NCI-H2196 treated with DMSO at 0.1 percent for 48 hours (cell line): ENCODE measurements around the gene ABO.
"Not testable (repeated sequence)": the region's sequence is repeated elsewhere in the genome, so short reads cannot be mapped to it uniquely, and the experiment has no call there.

Experiments
- DNase-seq: peaks from one replicate; lab custom pipeline; 2025; ENCODE audit not compliant: unreplicated experiment; lab: John Stamatoyannopoulos, UW

The ABO gene

DNA sequence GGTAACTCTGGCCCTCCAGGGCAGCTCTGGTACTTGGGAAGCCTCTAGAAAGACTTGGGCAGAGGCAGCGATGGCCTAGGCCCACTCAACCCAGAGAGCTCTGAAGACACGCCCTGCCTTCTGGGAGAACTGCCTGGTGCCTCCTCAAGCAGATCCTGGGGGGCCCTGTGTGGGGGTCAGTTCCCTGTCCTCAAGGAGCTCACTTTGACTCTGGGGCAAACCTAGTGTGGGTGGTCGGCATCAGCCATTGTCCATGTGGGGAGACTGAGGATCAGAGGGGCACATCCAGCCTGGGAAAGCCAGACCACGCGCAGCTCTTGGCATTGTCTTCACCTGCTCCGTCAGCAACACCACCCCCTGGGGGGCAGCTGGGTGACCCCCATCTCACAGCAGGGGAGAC lies 28.0 kb downstream of the ABO start:
- DNase-seq, result no peak

DNA sequence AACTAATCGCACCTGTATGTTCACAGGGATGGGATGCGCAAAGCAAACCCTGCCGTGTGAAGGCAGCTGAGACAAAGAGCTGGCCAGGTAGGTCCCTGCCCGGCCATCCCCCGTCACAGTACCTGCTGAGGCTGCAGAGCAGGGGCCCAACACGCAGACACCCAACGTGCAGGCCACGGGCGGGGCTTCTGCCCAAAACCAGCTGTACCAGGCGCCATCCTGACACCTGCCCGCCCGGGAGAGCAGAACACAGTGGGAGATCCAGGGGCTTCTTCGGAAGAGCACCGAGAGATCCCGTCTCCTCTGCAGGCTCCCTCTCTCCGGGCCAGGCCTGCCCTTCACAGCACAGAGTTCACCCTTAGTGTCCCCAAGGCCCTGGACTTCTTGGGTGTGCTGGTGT lies 28.4 kb downstream of the ABO start:
- no peak for DNase-seq

DNA sequence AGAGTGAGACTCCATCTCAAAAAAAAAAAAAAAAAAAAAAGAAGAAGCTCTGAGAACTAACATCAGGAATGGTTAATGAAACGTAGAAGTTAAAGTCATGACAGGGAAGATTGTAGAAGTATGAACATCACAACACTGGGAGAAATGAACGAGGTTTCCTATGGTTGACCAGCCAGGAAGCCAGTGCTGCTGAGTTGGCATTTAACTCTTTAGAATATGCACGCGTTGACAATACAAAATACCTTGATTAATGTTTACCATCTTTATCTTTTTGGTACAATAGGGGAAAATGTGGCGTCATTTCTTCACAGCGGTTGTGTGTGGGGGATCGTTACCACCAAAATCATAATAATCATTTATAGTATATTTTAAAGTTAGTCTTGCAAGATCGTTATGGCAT lies 32.0 kb downstream of the ABO start:
- no peak for DNase-seq

DNA sequence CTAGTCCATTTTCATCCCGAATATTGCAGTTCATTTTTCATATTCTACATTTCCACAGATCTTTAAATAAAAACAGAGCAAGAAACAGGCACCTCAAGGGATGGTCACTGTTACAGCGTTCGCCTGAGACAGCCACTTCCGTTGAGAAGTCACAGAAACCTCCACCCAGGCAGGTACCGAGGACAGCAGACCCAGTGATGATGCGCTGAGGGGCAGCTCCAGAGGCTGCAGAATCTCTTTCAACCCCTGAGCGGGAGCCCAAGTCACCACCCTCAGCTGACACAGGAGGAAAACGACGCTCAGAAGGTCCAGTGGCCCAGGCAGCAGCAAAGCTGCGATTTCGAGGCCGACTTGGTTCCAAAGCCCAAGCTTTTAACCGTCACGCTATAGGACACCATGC lies 32.8 kb downstream of the ABO start:
- no peak for DNase-seq

DNA sequence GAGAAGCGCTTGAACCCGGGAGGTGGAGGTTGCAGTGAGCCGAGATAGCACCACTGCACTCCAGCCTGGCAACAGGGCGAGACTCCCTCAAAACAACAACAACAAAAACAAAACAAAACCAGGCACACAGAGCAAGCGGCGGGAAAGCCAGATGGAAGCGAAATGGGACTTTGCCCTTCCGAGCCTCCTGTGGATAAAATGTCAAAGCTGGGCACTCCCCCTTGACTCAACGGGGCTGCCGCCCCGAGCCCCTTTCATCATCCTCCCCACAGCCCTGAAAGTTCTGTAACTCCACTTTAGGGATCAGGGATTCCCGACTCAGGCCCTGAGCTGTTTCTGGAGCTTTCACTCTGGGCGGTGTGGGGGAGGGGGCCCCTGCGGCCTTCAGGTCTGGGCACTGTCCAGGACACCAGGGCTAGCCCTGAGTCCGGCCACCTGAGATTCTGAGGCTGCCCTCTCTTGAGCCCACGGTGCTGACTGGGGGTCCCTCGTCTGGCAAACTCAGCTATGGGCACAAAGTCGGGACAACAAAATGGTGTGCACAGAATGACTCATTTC lies 35.4 kb downstream of the ABO start:
- DNase-seq, result no peak

DNA sequence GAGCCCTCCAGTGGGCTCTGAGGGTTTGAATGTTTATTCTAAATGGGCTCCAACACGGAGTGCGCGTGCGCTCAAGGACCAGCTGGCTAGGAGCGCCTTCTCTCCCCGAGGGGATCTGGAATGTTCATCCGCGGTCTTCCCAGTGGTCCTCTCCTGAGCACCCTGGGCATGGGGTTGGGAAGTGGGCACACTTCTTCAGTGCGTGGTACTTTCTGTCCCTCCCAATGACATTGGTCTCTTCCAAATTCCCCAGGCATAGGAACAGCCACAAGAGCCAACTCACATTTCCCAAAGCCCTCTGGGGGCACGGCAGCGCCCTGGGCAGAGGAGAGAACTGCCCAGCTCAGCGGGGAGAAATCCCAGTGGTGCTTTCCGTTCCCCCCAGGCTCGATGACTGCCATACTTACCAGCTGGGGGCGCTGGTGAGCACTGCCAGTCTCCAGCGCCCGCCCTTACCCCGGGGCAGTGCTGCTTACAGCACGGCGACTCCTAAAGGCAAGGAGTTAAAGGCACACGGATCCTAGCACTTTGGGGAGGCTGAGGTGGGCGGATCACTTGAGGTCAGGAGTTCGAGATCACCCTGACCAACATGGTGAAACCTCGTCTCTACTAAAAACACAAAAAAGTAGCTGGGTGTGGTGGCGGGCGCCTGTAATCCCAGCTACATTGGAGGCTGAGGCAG lies 36.0 kb downstream of the ABO start:
- no peak for DNase-seq

DNA sequence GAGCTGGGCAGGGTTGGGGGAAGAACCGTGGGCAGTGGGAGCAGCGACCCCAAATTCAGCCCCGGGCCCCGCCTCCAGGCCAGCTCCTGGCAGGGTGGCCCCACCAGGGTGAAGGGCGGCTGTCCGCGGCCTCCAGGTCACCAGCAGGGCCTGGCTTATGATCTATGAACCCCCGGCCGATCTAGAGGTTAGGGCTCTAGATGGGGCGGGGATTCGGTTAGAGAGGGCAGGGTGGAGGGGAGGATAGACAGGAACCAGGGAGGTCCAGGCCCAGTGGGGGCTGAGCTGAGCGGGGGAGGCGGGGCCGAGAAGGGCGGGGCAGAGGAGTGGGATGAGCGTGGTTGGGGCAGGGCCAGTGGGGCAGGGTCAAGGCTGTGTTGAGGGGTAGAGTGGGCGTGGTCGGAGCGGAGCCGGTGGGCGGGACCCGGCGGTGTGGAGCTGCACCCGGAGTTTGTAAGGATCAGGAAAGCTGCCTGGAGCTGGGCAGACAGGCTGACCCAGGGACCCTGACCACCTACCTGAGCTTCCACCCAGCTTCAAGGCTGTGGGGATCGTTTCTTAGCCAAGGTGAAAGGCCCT lies 36.6 kb downstream of the ABO start:
- DNase-seq, result no peak

DNA sequence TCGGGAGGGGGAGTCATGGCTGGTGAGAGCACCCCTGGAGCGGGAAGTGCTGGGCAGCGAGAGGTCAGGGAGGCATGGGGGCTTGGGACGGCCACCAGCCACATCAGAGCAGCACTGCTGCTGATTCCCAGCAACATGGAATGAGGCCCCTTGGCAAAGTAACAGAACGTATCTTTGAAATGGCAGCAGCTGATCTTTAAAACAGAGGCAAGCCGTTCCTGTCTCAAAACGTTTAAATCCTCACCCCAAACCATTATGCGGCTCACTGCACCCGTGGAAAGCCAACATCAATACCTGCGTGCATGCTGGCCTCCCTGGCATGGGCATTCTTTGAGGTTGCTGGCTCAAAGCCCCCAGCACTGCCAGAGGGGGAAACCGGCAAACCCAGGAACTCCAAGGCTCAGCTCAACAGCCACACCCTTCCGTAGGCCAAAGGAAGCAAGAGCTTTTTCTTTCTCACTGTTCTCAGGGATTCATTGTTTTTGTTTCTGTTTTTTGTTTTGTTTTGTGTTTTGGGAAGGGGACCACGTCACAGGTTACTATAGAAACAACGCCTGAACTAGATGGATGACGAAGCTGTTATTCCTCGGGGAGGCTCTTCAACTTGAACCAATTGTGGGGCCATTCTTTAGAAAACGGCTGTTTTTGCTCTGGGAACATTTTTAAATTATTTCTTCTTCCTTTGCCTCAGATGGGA lies 37.8 kb downstream of the ABO start:
- no peak for DNase-seq

DNA sequence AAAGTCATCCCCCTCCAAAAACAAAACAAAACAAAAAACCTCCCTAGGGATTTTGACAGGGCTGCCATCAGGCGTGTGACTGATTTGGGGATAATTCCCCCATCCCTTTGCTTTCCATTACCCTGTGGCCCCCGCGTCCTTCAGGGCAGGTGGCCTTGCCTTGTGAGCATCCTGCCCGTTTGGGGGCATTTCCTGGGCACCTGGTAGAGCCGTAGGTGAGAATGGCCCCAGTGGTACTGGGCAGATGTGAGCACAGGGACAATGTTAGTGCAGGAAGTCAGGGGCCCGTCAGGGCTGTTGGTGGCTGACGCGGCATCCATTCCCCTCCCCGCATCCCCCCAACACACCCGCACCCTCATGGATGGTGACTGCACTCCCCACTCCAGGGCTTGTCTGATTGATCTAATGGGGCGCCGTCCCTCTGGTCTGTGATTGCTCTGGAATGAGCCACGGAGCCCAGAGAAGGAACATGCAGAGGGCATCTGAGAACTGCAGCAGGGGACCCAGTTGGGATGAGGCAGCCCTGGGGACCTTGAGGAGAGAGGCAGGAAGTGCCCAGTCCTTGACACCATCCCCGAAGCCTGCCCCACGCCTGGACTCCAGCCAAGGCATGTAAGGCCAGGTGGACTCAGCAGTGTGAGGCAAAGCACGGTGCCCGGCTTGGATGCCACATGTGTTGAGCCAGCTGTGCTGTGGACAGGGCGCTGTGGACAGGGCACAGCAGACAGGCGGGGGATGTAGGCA lies 38.5 kb downstream of the ABO start:
- DNase-seq, result not testable (repeated sequence)

DNA sequence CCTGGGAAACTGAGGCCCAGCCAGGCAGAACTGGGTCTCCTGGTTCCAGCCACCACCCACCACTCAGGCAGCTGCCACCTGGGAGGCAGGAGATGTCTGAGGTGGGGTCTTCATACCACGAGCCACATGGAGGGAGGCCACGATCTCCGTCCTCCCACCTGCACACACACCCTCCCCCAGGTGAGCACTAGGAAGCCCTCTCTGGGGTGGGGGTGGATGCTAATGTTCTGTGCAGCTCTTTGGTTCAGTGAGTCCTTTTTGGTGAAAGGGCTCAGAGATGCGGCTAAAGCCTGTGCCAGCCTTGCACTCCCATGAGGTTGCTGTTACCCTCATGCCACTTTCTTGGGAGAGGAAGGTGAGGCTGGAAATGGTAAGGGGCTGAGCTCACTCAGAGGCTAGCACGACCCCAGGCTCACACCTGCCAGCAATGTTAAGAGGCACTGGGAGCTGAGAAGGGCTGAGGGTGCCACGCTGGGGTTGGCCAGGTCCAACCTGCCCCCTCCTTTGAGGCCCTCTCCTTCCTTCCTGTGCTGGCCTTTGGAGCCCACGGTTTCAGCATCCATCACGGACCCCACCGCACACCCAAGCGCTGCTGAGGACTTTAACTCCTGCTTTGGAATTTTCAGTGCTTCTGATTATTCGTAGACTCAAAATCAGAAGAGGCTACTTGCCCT lies 39.3 kb downstream of the ABO start:
- no peak for DNase-seq

DNA sequence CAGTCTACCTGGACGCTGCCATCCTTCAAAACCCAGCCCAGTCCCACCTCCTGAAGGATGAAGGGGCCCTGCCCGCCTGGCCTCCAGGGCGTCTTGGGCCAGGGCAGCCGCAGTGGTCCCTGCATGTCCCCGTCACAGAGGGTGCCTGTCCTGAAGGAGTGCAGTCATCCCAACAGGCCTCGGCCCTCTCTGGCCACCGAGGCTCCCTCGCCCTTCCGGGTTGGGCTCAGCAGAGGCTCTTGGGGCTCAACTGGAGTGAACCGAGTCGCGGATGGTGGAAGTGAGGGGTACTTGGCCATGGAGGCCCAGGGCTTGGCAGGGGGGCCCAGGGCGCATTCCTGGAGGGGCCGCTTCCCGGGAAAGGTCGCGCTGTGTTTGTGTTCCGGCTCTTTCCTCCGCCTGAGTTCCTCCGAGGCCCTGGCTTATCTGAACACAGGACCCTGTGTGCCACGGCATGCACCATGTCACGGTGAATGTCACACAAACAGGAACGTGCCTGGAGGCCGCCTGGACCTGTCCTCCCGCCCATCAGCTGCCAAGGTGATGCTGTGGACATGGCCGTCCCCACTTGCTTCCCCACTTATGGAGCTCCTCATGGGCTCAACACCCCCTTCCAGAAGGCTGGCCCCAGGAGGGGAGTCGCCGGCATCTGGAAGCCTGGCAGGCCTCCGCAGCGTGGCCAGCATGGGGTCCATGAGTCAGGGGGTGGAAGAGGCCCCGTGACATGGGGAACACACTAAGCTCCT lies 40.3 kb downstream of the ABO start:
- no peak for DNase-seq

DNA sequence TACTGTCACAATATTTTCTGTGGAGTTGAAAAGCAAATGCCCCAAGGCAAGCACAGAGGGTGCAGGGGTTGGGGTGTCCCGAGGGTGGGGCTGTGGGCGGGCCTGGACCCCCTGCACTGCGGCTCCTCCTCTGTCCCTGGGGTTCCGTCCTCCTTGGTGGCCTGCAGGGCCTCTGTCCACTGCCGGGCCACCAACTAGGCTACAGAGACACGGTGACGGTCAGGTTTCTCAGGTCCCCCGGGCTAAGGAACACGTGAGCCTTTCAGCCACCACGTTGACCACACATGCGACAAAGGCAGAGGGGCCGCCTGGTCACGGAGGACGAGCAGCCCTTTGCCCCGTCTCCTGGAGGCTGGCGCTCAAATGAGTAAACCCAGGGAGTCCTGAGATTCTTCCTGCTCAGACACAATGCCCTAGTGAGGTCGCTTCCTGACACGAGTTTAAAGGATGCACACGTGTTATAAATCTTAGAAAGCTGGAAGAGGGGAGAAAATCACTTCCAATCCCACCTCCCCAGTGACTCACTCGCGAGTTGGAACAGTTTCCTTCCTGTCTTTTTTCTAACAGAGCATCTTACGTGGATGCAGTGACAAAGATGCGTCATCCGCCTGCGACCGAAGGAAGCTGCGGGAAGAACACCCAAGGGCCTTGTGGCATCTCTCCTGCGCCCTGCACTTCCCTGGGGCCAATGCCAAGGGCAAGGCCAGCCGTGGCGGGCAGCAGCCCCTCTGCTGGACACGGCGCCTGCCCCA lies 41.1 kb downstream of the ABO start:
- DNase-seq, result no peak

DNA sequence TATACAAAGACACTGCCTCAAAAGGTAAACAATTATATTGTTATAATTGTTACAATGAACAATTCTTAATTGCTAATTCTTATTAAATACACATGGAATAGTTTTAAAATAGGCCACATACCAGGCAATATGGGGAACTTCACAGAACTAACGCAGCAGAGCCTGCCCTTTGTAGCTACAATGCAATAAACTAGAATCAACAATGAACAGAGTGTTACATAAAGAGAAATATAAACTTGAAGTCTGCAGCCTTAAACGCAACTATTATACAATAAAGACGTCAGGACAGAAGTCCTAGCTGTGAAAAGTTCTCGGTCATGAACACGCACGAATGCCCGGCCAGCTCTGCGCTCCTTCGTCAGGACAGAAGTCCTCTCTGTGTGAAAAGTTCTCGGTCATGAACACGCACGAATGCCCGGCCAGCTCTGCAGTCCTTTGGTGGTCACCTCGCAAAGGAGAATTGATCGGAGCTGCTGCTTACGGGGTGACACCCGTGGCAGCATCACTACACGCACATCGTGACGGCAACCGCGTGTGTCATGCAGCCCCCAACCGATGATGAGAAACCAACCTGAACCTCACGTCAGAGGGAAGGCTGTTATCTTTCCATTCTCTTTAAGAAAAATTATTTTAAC lies 43.0 kb downstream of the ABO start:
- not testable (repeated sequence) for DNase-seq

DNA sequence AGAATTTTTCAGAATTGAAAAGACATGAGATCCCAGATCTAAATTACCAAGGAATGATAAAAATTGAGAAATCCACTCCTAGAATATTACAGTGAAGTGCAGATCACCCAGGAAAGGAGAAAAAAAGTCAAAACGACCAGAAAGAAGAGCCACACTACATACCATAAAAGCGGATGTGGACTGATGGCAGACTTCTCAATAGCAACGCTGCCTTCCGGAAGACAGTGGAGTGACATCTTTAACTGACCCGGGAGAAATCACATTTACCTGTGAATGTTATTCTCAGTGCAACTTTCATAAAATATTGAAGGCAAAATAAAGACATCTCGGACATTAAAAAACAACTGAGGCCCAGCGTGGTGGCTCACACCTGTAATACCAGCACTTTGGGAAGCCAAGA lies 44.5 kb downstream of the ABO start:
- not testable (repeated sequence) for DNase-seq

DNA sequence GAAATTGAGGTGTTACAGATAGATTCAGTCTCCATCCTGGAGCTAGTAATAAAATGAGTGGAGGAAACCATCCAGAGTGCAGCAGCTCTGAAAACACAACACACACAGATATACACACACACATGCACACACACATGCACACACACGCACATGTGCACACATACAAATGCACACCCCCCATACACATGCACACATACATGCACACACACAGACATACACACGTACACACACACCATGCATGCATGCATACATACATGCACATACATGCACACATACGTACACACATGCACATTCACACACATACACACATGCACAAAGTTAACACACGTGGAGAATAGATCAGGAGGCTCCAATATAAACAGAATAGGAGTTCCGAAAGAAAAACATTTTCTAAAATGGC lies 44.9 kb downstream of the ABO start:
- no peak for DNase-seq

DNA sequence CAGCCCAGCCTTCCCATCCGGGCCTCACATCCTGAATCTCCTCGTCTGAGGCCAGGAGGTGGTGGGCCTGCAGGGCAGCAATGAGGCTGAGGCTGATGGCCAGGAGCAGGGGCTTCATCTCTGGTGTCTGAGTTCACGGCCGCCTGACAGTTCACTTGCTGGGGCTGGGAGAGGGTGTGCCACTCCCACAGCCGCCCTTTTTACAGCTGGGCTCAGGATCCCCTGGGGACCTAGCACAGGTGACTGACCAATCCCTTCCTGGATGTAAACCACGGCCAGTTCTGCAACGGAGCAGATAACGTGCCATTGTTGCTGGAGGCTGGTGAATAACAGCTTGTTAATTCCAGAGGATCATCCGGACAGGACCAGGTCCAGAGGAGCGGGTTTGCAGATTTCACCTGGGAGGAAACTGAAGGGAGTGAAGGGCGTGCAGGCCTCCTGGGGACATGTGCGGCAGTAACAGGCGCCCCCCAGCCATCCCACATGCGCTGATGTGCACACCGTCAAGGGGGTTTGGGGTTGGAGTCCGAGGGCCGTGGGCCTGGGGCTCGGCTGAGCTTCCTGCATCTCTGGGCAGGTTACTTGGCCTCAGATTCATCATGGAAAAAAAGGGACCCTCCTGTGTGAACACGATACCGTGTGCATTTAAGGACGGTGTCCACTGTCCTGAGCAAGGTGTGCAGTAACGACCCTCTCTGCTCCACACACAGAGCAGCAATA lies 46.4 kb downstream of the ABO start:
- DNase-seq, result not testable (repeated sequence)

DNA sequence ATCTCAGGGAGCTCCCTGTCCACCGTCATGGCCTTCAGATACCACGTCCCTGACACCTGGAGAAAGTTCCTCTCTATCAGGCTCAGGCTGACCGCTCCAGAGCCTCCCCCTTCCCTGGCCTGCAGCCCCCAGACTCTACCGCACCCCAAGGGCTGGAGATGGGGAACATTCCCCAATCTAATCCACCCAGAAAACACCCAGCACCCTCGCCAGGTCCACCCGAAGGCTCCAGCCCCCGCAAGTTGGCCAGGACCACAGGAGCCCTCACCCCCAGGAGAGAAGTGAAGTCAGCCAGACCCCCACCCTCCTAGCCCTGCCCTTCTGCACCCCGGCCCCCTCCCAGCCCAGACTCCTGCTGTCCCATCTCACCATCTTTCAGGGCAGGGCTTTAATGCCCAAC lies 47.0 kb downstream of the ABO start:
- DNase-seq, result not testable (repeated sequence)

DNA sequence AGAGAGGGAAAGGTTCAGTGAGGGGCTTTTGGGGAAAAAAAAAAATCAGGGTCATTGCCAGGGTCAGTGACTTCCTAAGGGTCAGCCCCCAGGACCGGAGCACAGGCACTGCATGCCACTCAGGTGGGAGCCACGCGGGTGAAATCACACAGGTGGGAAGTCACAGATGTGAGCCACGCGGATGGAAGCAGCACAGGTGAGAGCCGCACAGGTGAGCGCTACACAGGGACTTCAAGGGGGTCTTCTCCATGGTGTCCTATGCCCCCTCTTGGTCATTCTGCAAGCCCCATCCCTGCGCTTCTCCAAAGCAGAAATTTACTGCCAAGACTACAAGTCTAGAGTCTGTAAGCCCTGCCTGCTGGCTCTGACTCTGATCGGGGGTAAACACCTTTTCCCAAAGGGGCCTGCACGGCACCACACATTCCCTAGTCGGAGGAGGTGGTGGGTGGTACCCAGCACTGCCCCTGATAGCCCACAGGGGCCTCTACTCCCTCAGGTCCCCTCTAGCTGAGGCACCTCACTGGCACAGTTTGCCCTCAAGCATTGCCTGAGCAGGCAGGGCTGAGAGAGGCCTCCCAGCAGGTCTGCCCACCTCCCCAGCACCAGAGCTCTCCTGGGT lies 47.6 kb downstream of the ABO start:
- DNase-seq, result no peak
